GM12872 (cell line): Measurements from ENCODE around the gene TRHDE.

Experiments
- TF ChIP-seq, protein P1 (sequence below): IDR thresholded peaks from 3 replicates; pipeline ENCODE4 v1.5.1; 2011; ENCODE audit warnings: low read depth, mild to moderate bottlenecking, low read length, moderate library complexity; ENCODE audit not compliant: insufficient read depth

Gene TRHDE

DNA sequence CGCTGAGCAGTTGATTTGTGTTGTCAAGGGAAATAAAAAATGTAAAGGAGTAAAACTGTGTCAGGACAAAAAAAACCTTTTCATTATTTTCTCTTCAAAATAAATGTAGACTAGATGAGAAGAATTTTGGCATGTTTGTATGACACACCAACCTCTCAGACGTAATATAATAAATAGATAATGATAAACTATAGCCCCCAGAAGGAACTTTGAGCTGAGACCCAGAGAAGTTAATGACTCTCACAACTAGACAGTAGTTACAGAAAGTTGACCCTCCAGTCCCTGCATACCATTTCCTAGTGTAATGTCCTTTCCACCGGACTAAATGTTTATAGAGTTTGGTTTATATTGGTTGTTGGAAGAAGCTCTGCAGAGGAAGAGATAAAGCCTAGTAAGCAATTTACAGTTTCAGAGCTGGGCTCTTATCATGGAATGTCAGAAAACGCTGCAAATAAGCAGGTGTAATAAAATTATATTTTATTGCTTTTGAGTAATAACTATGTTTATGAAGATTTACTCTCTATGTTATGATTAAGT is 97.3 kb downstream of the TRHDE start:
- TF ChIP-seq, protein P1, sequence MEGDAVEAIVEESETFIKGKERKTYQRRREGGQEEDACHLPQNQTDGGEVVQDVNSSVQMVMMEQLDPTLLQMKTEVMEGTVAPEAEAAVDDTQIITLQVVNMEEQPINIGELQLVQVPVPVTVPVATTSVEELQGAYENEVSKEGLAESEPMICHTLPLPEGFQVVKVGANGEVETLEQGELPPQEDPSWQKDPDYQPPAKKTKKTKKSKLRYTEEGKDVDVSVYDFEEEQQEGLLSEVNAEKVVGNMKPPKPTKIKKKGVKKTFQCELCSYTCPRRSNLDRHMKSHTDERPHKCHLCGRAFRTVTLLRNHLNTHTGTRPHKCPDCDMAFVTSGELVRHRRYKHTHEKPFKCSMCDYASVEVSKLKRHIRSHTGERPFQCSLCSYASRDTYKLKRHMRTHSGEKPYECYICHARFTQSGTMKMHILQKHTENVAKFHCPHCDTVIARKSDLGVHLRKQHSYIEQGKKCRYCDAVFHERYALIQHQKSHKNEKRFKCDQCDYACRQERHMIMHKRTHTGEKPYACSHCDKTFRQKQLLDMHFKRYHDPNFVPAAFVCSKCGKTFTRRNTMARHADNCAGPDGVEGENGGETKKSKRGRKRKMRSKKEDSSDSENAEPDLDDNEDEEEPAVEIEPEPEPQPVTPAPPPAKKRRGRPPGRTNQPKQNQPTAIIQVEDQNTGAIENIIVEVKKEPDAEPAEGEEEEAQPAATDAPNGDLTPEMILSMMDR, result no peak

DNA sequence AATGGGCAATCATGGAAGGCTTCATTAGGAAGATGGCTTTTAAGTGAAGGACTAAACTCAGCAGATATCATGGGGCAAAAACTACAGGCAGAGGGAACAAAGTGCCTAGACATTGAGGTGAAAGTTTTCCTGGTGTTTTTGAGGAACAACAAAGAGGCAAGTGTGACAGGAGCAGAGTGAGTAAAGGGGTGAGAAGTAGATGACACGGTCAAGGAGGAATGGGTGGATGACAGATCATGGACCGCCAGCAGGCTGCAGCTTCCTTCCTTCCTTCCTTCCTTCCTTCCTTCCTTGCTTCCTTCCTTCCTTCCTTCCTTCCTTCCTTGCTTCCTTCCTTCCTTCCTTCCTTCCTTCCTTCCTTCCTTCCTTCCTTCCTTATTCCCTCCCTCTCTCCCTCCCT is 108.3 kb downstream of the TRHDE start:
- TF ChIP-seq, protein P1, result no peak

DNA sequence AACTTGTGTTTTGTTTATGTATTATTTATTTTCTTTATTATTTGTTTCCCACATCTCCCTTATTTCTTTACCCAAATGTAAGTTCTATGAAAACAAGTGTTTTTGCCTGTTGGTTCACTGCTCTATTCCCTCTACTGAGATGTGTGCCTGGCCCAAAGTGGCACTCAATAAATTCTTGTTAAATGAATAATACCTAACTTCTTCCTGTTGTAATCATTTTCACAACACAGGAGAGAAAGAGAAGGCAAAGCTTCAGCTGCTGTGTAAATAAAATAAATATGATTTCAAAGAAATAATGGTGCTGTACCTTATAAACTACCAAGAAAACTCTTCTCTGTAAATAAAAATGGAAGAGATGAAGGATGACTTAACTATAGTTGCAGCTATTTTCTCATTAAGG is 116.2 kb downstream of the TRHDE start:
- TF ChIP-seq, protein P1, result no peak

DNA sequence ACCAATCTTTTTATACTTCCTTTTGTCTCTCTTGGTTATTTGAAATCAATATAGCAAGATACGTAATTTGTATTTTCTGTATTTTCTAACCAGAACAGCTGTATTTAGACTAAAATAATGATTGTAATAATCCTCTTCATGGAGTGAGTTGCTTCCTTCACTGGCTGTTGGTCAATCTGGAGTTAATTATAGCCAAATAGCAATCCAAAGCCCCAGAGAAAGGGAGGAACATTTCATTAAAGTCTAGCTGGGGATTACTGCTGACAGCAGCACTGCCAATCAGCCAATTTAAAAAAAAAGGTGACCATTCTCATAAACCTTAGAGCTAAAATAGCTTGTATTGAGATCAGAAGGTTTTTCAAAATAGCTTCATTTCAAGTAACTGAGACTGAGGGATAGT is 118.0 kb downstream of the TRHDE start:
- TF ChIP-seq, protein P1, result no peak

DNA sequence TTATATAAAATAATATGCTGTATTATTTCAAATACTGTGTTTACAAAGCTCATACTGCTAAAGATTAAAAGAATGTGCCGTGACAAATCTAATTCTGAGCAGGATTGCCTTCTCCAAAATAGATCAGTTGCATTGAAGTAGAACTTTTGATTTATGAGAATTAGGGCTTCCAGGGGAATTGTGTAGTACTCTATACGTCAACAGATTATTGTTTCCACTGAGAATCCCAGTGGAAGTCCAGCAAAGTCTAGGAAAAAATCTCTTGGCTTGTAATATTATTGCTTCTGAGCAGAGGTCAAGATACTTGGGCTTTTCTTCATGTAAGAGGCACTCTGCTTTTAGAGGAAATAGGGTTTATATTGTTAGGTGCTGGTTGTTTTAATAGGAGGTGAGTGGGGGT is 133.9 kb downstream of the TRHDE start:
- TF ChIP-seq, protein P1, result no peak

DNA sequence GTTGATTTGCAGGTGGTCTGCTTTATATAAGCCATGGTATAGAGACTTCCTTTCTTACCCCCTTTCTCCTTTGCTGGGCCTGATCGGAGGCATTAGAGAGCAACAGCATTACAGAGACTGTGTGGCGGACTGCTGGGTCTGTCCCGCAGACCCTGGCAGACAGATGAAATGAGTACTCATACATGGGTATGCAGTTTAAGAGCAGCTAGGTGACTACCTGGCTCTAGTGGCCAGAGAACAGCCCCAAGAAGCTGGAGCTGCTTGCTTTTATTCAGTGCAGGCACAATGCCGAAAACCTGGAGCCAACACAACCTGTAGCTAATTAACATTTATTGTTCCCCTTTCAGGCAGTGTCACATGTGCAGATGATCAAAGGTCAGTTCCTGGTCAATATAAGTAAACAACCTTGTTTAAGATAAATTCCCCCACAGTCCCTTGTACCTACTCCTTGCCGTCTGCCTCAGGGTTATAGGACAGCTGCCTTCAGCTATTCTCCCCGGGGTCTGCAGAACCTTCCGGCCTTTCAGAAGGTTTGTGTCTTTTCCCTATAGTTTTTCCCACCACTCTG is 160.0 kb downstream of the TRHDE start:
- TF ChIP-seq, protein P1, result no peak

DNA sequence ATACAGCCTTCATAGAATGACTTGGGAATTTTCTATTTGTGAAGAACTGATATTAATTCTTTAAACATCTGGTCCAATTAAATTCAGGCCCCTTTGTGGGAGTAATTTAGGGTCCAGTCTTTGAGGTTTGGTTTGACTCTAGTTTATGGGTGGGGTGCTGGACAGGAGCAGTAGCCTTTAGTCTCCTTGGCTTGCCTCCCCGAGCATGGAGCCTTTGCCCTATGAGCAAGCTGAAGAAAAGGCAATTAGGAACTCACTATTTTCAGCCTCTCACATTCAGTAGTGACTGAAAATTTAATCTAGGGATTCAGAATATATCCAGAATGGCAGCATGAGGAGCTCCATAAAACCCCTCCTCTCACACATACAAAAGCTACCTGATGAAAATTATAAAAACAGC is 161.1 kb downstream of the TRHDE start:
- TF ChIP-seq, protein P1, result no peak
